GM12878 (cell line): ENCODE results near the gene CLDN4. TPM values are rescaled to one million over a fixed set of nuclear protein-coding genes. Genes with fewer than 3 reads are reported as not detected.

Experiments
- CHD2 ChIP-seq: IDR thresholded peaks from 2 replicates; pipeline ENCODE4 v1.6.1; 2011; ENCODE audit warnings: low read depth, low read length, improper control_type of control experiment, borderline replicate concordance
- polyA plus RNA-seq, 11 experiments: library from polyadenylated mRNA; depleted of rRNA in 4 of 11; unstranded in 6 of 11; stranded (reverse) in 5 of 11; fragments of >200 nt; fragmentation: Nextera tagmentation in 4 of 11; fragmentation: Illumina TruSeq in 1 of 11; extraction: Ambion mirVana in 4 of 11; extraction: Trizol in 1 of 11; gene quantifications; 1 replicate in 1 of 11; 2 replicates in 10 of 11; pipeline versions ENCODE4 v1.2.1 to v1.2.3, GENCODE V29; 2011 to 2016; ENCODE audit warnings: inconsistent platforms in 2 of 11, missing spikeins in 2 of 11, low read depth in 1 of 11
- total RNA-seq, 4 experiments: library from RNA; depleted of rRNA in 3 of 4; stranded (reverse); fragments of >200 nt in 3 of 4; fragmentation: Illumina TruSeq in 1 of 4; extraction: Trizol in 1 of 4; gene quantifications; 2 replicates each; pipeline versions ENCODE4 v1.2.1 to v1.2.3, GENCODE V29; 2013 to 2021
- TF ChIP-seq, protein P1 (sequence below): fragments of 450-650 bp; IDR thresholded peaks from 2 replicates; pipeline ENCODE4 v1.6.1; 2017; ENCODE audit warnings: mild to moderate bottlenecking, moderate library complexity
- TF ChIP-seq, protein P2 (sequence below): fragments of 450-650 bp; IDR thresholded peaks from 2 replicates; pipeline ENCODE4 v1.6.1; 2017; ENCODE audit warnings: mild to moderate bottlenecking

Gene CLDN4
- total and polyA plus RNA-seq, 10 of the 15 experiments (the other 5 are each of a cell fraction or from before 2014, with no cell fraction given): 0.04 to 0.38 (median 0.06) TPM; not detected in 6

DNA sequence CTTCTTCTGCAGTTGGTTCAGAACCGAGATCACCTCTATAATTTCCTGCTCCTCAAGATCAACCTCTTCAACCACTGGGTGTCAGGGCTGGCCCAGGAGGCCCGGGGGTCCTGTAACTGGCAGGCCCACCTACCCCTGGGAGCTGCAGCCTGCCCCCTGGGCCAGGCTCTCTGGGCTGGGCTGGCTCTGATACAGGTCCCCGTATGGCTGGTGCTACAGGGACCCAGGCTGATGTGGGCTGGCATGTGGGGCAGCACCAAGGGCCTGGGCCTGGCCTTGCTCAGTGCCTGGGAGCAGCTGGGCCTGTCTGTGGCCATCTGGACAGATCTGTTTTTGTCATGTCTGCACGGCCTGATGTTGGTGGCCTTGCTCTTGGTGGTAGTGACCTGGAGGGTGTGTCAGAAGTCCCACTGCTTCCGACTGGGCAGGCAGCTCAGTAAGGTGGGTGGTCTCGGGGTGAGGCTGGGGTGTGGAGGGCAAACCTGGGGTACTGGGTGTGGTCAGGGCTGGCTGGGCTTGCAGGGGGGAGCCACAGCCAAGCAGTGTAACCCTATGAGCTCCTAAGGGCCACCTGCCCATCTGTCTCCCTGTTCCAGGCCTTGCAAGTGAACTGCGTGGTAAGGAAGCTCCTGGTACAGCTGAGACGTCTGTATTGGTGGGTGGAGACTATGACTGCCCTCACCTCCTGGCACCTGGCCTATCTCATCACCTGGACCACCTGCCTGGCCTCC lies 34.4 kb downstream of the CLDN4 start (continued):
- TF ChIP-seq, protein P1, sequence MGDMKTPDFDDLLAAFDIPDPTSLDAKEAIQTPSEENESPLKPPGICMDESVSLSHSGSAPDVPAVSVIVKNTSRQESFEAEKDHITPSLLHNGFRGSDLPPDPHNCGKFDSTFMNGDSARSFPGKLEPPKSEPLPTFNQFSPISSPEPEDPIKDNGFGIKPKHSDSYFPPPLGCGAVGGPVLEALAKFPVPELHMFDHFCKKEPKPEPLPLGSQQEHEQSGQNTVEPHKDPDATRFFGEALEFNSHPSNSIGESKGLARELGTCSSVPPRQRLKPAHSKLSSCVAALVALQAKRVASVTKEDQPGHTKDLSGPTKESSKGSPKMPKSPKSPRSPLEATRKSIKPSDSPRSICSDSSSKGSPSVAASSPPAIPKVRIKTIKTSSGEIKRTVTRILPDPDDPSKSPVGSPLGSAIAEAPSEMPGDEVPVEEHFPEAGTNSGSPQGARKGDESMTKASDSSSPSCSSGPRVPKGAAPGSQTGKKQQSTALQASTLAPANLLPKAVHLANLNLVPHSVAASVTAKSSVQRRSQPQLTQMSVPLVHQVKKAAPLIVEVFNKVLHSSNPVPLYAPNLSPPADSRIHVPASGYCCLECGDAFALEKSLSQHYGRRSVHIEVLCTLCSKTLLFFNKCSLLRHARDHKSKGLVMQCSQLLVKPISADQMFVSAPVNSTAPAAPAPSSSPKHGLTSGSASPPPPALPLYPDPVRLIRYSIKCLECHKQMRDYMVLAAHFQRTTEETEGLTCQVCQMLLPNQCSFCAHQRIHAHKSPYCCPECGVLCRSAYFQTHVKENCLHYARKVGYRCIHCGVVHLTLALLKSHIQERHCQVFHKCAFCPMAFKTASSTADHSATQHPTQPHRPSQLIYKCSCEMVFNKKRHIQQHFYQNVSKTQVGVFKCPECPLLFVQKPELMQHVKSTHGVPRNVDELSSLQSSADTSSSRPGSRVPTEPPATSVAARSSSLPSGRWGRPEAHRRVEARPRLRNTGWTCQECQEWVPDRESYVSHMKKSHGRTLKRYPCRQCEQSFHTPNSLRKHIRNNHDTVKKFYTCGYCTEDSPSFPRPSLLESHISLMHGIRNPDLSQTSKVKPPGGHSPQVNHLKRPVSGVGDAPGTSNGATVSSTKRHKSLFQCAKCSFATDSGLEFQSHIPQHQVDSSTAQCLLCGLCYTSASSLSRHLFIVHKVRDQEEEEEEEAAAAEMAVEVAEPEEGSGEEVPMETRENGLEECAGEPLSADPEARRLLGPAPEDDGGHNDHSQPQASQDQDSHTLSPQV: no peak
- TF ChIP-seq, protein P2, sequence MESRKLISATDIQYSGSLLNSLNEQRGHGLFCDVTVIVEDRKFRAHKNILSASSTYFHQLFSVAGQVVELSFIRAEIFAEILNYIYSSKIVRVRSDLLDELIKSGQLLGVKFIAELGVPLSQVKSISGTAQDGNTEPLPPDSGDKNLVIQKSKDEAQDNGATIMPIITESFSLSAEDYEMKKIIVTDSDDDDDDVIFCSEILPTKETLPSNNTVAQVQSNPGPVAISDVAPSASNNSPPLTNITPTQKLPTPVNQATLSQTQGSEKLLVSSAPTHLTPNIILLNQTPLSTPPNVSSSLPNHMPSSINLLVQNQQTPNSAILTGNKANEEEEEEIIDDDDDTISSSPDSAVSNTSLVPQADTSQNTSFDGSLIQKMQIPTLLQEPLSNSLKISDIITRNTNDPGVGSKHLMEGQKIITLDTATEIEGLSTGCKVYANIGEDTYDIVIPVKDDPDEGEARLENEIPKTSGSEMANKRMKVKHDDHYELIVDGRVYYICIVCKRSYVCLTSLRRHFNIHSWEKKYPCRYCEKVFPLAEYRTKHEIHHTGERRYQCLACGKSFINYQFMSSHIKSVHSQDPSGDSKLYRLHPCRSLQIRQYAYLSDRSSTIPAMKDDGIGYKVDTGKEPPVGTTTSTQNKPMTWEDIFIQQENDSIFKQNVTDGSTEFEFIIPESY: no peak
- no peak for TF ChIP-seq CHD2
